Vagina (tissue), 2 donors: Measurements from ENCODE around the gene COL9A3. TPM values are rescaled to one million over a fixed set of nuclear protein-coding genes. Genes with fewer than 3 reads are reported as not detected.
"Not testable (repeated sequence)": the region's sequence is repeated elsewhere in the genome, so short reads cannot be mapped to it uniquely, and the experiment has no call there.

ENCODE experiments used
- DNase-seq, 2 donors: peaks; one replicate each; pipeline ENCODE4 v3.0.0-alpha.2; 2017; ENCODE audit errors: extremely low spot score in 2 of 2
- H3K27ac ChIP-seq: fragments of 200-600 bp; sonication (generic); one replicate; pipeline ENCODE4 v1.5.1; 2019
- H3K27me3 ChIP-seq: fragments of 200-600 bp; sonication (generic); one replicate; pipeline ENCODE4 v1.5.1; 2019
- H3K36me3 ChIP-seq, 2 donors: fragments of 200-600 bp; sonication (generic); one replicate each; pipeline ENCODE4 v1.5.1; 2017 to 2019
- H3K4me1 ChIP-seq: fragments of 200-600 bp; sonication (generic); one replicate; pipeline ENCODE4 v1.5.1; 2019
- H3K4me3 ChIP-seq, 2 donors: fragments of 200-600 bp; sonication (generic); 1 replicate in 1 of 2; 2 replicates in 1 of 2; pipeline ENCODE4 v1.5.1; 2016 to 2019
- H3K9me3 ChIP-seq: fragments of 200-600 bp; sonication (generic); one replicate; pipeline ENCODE4 v1.5.1; 2019
- CTCF ChIP-seq, 3 experiments: fragments of 450-650 bp in 2 of 3; fragments of 200-600 bp in 1 of 3; sonication (generic) in 1 of 3; IDR thresholded peaks; one replicate each; pipeline ENCODE4 v1.5.1; 2017 to 2019; ENCODE audit warnings: antibody characterized with exemption in 3 of 3, mild to moderate bottlenecking in 2 of 3, moderate library complexity in 2 of 3
- POLR2A ChIP-seq, 2 donors: fragments of 450-650 bp; IDR thresholded peaks; one replicate each; pipeline ENCODE4 v1.6.1; 2017; ENCODE audit warnings: antibody characterized with exemption in 2 of 2, mild to moderate bottlenecking in 2 of 2, moderate library complexity in 2 of 2
- POLR2AphosphoS5 ChIP-seq, 2 donors: sonication (generic); formaldehyde crosslinking; IDR thresholded peaks; one replicate each; pipeline ENCODE4 v1.9.0; 2017; ENCODE audit warnings: antibody characterized with exemption in 2 of 2, mild to moderate bottlenecking in 2 of 2, low read depth in 1 of 2; ENCODE audit not compliant: insufficient read depth in 1 of 2
- intact Hi-C: fragments of 100-400 bp; cut with DNase I; formaldehyde crosslinking; loops from one replicate; pipeline ENCODE4 v1.15.1; 2023
- total RNA-seq: library from RNA; depleted of rRNA; stranded (reverse); fragments of >200 nt; gene quantifications from one replicate; pipeline ENCODE4 v1.2.3, GENCODE V29; 2016

COL9A3 gene
- total RNA-seq, 1 donor from 2014 or later: 1.2 TPM

- no peak for TF ChIP-seq POLR2A (IDR thresholded peaks at IDR 0.05)
- H3K36me3 ChIP-seq: peaks cover 0 to 9% of the 10 kb centered on the region in 2 donors
- intact Hi-C loops: no loop called here
Observed at GRCh38 chr20:62852196-62852595, 35.3 kb downstream of the COL9A3 start.

GRCh38 chr20:62852841-62853240 is 36.0 kb downstream of the COL9A3 start:
- H3K9me3 ChIP-seq: no peaks in the 10 kb centered on the region
- H3K4me3 ChIP-seq: no peak overlapping the region
- DNase-seq: no peak
- TF ChIP-seq CTCF (IDR thresholded peaks at IDR 0.05) (no peak), POLR2A (IDR thresholded peaks at IDR 0.05) (no peak), POLR2AphosphoS5 (IDR thresholded peaks at IDR 0.05; ENCODE audit: insufficient read depth in 1 of 2, low read depth in 1 of 2) (no peak)
- intact Hi-C loops: no loop called here
- no peaks in the 10 kb centered on the region for H3K4me1 ChIP-seq
- H3K27ac ChIP-seq: no peak overlapping the region
- peaks cover 0 to 9% of the 10 kb centered on the region in 2 donors for H3K36me3 ChIP-seq
- no peaks in the 10 kb centered on the region for H3K27me3 ChIP-seq

More at GRCh38 chr20:62852196-62852595, 35.3 kb downstream of the COL9A3 start:
- Histone ChIP-seq H3K4me3 (no peak overlapping the region), H3K9me3 (no peaks in the 10 kb centered on the region), H3K4me1 (no peaks in the 10 kb centered on the region), H3K27me3 (no peaks in the 10 kb centered on the region), H3K27ac (no peak overlapping the region)
- no peak for DNase-seq

- DNase-seq, H3K4me1 ChIP-seq, H3K9me3 ChIP-seq, H3K27me3 ChIP-seq, H3K27ac ChIP-seq, H3K4me3 ChIP-seq, H3K36me3 ChIP-seq, intact Hi-C loops: not testable (repeated sequence)
Observed at GRCh38 chr20:62853304-62853703, 36.5 kb downstream of the COL9A3 start.

- H3K27me3 ChIP-seq: no peaks in the 10 kb centered on the region
- DNase-seq: no peak
- H3K4me1 ChIP-seq: peaks cover 5% of the 10 kb centered on the region
- peaks cover 0 to 9% of the 10 kb centered on the region in 2 donors for H3K36me3 ChIP-seq
- no peak overlapping the region for H3K4me3 ChIP-seq
- TF ChIP-seq CTCF (IDR thresholded peaks at IDR 0.05): no peak
- no peak for TF ChIP-seq POLR2A (IDR thresholded peaks at IDR 0.05)
- intact Hi-C loops: no loop called here
- H3K9me3 ChIP-seq: no peaks in the 10 kb centered on the region
- H3K27ac ChIP-seq: no peak overlapping the region
Observed at GRCh38 chr20:62854121-62854520, 37.3 kb downstream of the COL9A3 start.

- intact Hi-C loops: no loop called here
- no peaks in the 10 kb centered on the region for H3K27me3 ChIP-seq
- H3K27ac ChIP-seq: no peak overlapping the region
- peaks cover 0 to 9% of the 10 kb centered on the region in 2 donors for H3K36me3 ChIP-seq
- DNase-seq: no peak
- peaks cover 15% of the 10 kb centered on the region for H3K4me1 ChIP-seq
- TF ChIP-seq POLR2A (IDR thresholded peaks at IDR 0.05) (no peak), CTCF (IDR thresholded peaks at IDR 0.05) (no peak)
- no peaks in the 10 kb centered on the region for H3K9me3 ChIP-seq
- no peak overlapping the region for H3K4me3 ChIP-seq
Observed at GRCh38 chr20:62855120-62855519, 38.3 kb downstream of the COL9A3 start.

GRCh38 chr20:62856931-62857619 is 40.2 kb downstream of the COL9A3 start:
- intact Hi-C loops: no loop called here
- H3K36me3 ChIP-seq: peaks cover 0 to 9% of the 10 kb centered on the region in 2 donors

More at GRCh38 chr20:62856931-62857619, 40.2 kb downstream of the COL9A3 start:
- H3K27ac ChIP-seq: no peak overlapping the region
- H3K27me3 ChIP-seq: no peaks in the 10 kb centered on the region
- no peak overlapping the region for H3K4me3 ChIP-seq
- H3K9me3 ChIP-seq: no peaks in the 10 kb centered on the region
- no peak for TF ChIP-seq POLR2AphosphoS5 (IDR thresholded peaks at IDR 0.05; ENCODE audit: insufficient read depth in 1 of 2, low read depth in 1 of 2)
- no peak for TF ChIP-seq CTCF (IDR thresholded peaks at IDR 0.05)
- no peak for TF ChIP-seq POLR2A (IDR thresholded peaks at IDR 0.05)
- no peak for DNase-seq
- peaks cover 23% of the 10 kb centered on the region for H3K4me1 ChIP-seq
